ENCODE data around the gene ANKRD36C. TPM values are rescaled to one million over a fixed set of nuclear protein-coding genes. Genes with fewer than 3 reads are reported as not detected.
"Not testable (repeated sequence)": the region's sequence is repeated elsewhere in the genome, so short reads cannot be mapped to it uniquely, and the experiment has no call there.

The ANKRD36C gene
- total and polyA plus RNA-seq, 2 of the 4 experiments (the other 2 are of a cell fraction), result 2.2 to 27.1 TPM

- H3K14ac ChIP-seq (replicated peaks; ENCODE audit: low read depth, low read length); H3K27ac ChIP-seq (ENCODE audit: insufficient read depth, low read length); H3K4me1 ChIP-seq (ENCODE audit: control insufficient read depth, insufficient read depth, low read length); H3K9ac ChIP-seq (ENCODE audit: low read depth, low read length); CTCF ChIA-PET; H3K36me3 ChIP-seq (ENCODE audit: control insufficient read depth, insufficient read depth, low read length); H2AK9ac ChIP-seq (replicated peaks; ENCODE audit: low read depth, low read length, poor library complexity); H3K9me1 ChIP-seq (ENCODE audit: insufficient read depth, low read length); H3K4me2 ChIP-seq (ENCODE audit: low read depth, low read length); H3K79me1 ChIP-seq (ENCODE audit: low read depth in 1 of 2, low read length in 2 of 2); H4K91ac ChIP-seq (ENCODE audit: insufficient read depth, low read depth, low read length); DNase-seq; H2BK20ac ChIP-seq (ENCODE audit: low read depth, low read length); H3K23ac ChIP-seq (ENCODE audit: low read depth, low read length); intact Hi-C loops (cut with micrococcal nuclease); H3K4ac ChIP-seq (ENCODE audit: low read depth, low read length); POLR2A ChIA-PET (ENCODE audit: unreplicated experiment); H4K20me1 ChIP-seq (ENCODE audit: insufficient read depth, low read length); H3K18ac ChIP-seq (ENCODE audit: low read depth, low read length); H3K9me3 ChIP-seq (ENCODE audit: control insufficient read depth, insufficient read depth, low read length); H3K56ac ChIP-seq (ENCODE audit: extremely low read depth, insufficient read depth, low read length); H2AK5ac ChIP-seq (ENCODE audit: low read depth, low read length); H2BK120ac ChIP-seq (ENCODE audit: low read depth, low read length); ATAC-seq (ENCODE audit: low read depth); H3K4me3 ChIP-seq (ENCODE audit: insufficient read depth, low read depth, low read length); H2BK5ac ChIP-seq (ENCODE audit: low read depth, low read length, poor library complexity, severe bottlenecking); H4K8ac ChIP-seq (ENCODE audit: low read depth in 2 of 2, low read length in 2 of 2); H2BK15ac ChIP-seq (ENCODE audit: low read depth, low read length); BruUV-seq (replicated peaks); H2AFZ ChIP-seq (replicated peaks; ENCODE audit: low read length, poor library complexity); in situ Hi-C loops (cut with MboI; ENCODE audit: low sequenced_read_pairs); H3K27me3 ChIP-seq (ENCODE audit: control insufficient read depth, insufficient read depth, low read length); dilution Hi-C loops (cut with HindIII; ENCODE audit: low sequenced_read_pairs, unreplicated experiment); H4K5ac ChIP-seq (ENCODE audit: low read depth, low read length): not testable (repeated sequence)
- no CpG with 5 or more reads among the region's 34 CpGs for WGBS, 2 experiments (ENCODE audit: extremely low coverage in 2 of 2, insufficient read length in 1 of 2)
Observed at GRCh38 chr2:95789385-95789784, 202.2 kb downstream of the ANKRD36C start.

GRCh38 chr2:95788642-95789041 lies 203.0 kb downstream of the ANKRD36C start:
- H4K91ac ChIP-seq (ENCODE audit: insufficient read depth, low read depth, low read length); dilution Hi-C loops (cut with HindIII; ENCODE audit: low sequenced_read_pairs, unreplicated experiment); H3K4me3 ChIP-seq (ENCODE audit: insufficient read depth, low read depth, low read length); POLR2A ChIA-PET (ENCODE audit: unreplicated experiment); in situ Hi-C loops (cut with MboI; ENCODE audit: low sequenced_read_pairs); H2BK5ac ChIP-seq (ENCODE audit: low read depth, low read length, poor library complexity, severe bottlenecking); H3K36me3 ChIP-seq (ENCODE audit: control insufficient read depth, insufficient read depth, low read length); H3K4me1 ChIP-seq (ENCODE audit: control insufficient read depth, insufficient read depth, low read length); H2AFZ ChIP-seq (replicated peaks; ENCODE audit: low read length, poor library complexity); intact Hi-C loops (cut with micrococcal nuclease); H4K8ac ChIP-seq (ENCODE audit: low read depth in 2 of 2, low read length in 2 of 2); H3K4me2 ChIP-seq (ENCODE audit: low read depth, low read length); H3K9me3 ChIP-seq (ENCODE audit: control insufficient read depth, insufficient read depth, low read length); H2AK9ac ChIP-seq (replicated peaks; ENCODE audit: low read depth, low read length, poor library complexity); CTCF ChIA-PET; H2BK15ac ChIP-seq (ENCODE audit: low read depth, low read length); H3K27me3 ChIP-seq (ENCODE audit: control insufficient read depth, insufficient read depth, low read length); H4K5ac ChIP-seq (ENCODE audit: low read depth, low read length); H2BK120ac ChIP-seq (ENCODE audit: low read depth, low read length); H3K56ac ChIP-seq (ENCODE audit: extremely low read depth, insufficient read depth, low read length); ATAC-seq (ENCODE audit: low read depth); H3K23ac ChIP-seq (ENCODE audit: low read depth, low read length); DNase-seq; H3K9ac ChIP-seq (ENCODE audit: low read depth, low read length); BruUV-seq (replicated peaks); H3K18ac ChIP-seq (ENCODE audit: low read depth, low read length); H2AK5ac ChIP-seq (ENCODE audit: low read depth, low read length); H3K4ac ChIP-seq (ENCODE audit: low read depth, low read length); H4K20me1 ChIP-seq (ENCODE audit: insufficient read depth, low read length); H3K9me1 ChIP-seq (ENCODE audit: insufficient read depth, low read length); H3K27ac ChIP-seq (ENCODE audit: insufficient read depth, low read length); H2BK20ac ChIP-seq (ENCODE audit: low read depth, low read length); H3K14ac ChIP-seq (replicated peaks; ENCODE audit: low read depth, low read length); H3K79me1 ChIP-seq (ENCODE audit: low read depth in 1 of 2, low read length in 2 of 2): not testable (repeated sequence)
- no CpG with 5 or more reads among the region's 13 CpGs for WGBS, 2 experiments (ENCODE audit: extremely low coverage in 2 of 2, insufficient read length in 1 of 2)
